Measurements from ENCODE around the gene LPIN2.
"Not testable (repeated sequence)": the region's sequence is repeated elsewhere in the genome, so short reads cannot be mapped to it uniquely, and the experiment has no call there.

Gene LPIN2

GRCh38 chr18:3042379-3042778 lies 29.4 kb upstream of the LPIN2 start:
- no peak for DNase-seq (ENCODE audit: low spot score)

- DNase-seq (ENCODE audit: low spot score), result no peak
Measured at GRCh38 chr18:3041843-3042242, 28.9 kb upstream of the LPIN2 start.

GRCh38 chr18:3040881-3041280 lies 27.9 kb upstream of the LPIN2 start:
- no peak for DNase-seq (ENCODE audit: low spot score)

- no peak for DNase-seq (ENCODE audit: low spot score)
Measured at GRCh38 chr18:3040173-3040572, 27.2 kb upstream of the LPIN2 start.

- DNase-seq (ENCODE audit: low spot score), result peak; percentile 91
Measured at GRCh38 chr18:3037423-3037915, 24.5 kb upstream of the LPIN2 start.

GRCh38 chr18:3036108-3036507 lies 23.2 kb upstream of the LPIN2 start:
- no peak for DNase-seq (ENCODE audit: low spot score)

- no peak for DNase-seq (ENCODE audit: low spot score)
Measured at GRCh38 chr18:3035635-3036034, 22.7 kb upstream of the LPIN2 start.

GRCh38 chr18:3032721-3033120 lies 19.8 kb upstream of the LPIN2 start:
- no peak for DNase-seq (ENCODE audit: low spot score)

- no peak for DNase-seq (ENCODE audit: low spot score)
Measured at GRCh38 chr18:3029215-3029952, 16.4 kb upstream of the LPIN2 start.

- DNase-seq (ENCODE audit: low spot score), result not testable (repeated sequence)
Measured at GRCh38 chr18:3028115-3028514, 15.2 kb upstream of the LPIN2 start.

- DNase-seq (ENCODE audit: low spot score), result no peak
Measured at GRCh38 chr18:3027370-3027891, 14.5 kb upstream of the LPIN2 start.

GRCh38 chr18:3025544-3025943 lies 12.6 kb upstream of the LPIN2 start:
- DNase-seq (ENCODE audit: low spot score), result no peak

GRCh38 chr18:3023603-3024002 lies 10.7 kb upstream of the LPIN2 start:
- DNase-seq (ENCODE audit: low spot score), result not testable (repeated sequence)

- no peak for DNase-seq (ENCODE audit: low spot score)
Measured at GRCh38 chr18:3016585-3017297, 3.8 kb upstream of the LPIN2 start.

- DNase-seq (ENCODE audit: low spot score), result no peak
Measured at GRCh38 chr18:3015851-3016250, 2.9 kb upstream of the LPIN2 start.

- DNase-seq (ENCODE audit: low spot score), result no peak
Measured at GRCh38 chr18:3015204-3015592, 2.3 kb upstream of the LPIN2 start.

GRCh38 chr18:3014503-3015203 lies 1.7 kb upstream of the LPIN2 start:
- no peak for DNase-seq (ENCODE audit: low spot score)

GRCh38 chr18:3012136-3013023 lies 564 bp downstream of the LPIN2 start:
- DNase-seq (ENCODE audit: low spot score), result peak; percentile 67

- no peak for DNase-seq (ENCODE audit: low spot score)
Measured at GRCh38 chr18:3010086-3010485, 2.9 kb downstream of the LPIN2 start.

GRCh38 chr18:3008541-3008940 lies 4.4 kb downstream of the LPIN2 start:
- no peak for DNase-seq (ENCODE audit: low spot score)

- DNase-seq (ENCODE audit: low spot score), result no peak
Measured at GRCh38 chr18:3007491-3007890, 5.5 kb downstream of the LPIN2 start.

- DNase-seq (ENCODE audit: low spot score), result no peak
Measured at GRCh38 chr18:3005462-3005861, 7.5 kb downstream of the LPIN2 start.

Measured in HuH-7.5 (cell line).